ENCODE data around the gene ARHGAP15. TPM values are rescaled to one million over a fixed set of nuclear protein-coding genes. Genes with fewer than 3 reads are reported as not detected.

The ARHGAP15 gene
- total and polyA plus RNA-seq, 2 donors from 2014 or later = 5.7 to 23.1 TPM

GRCh38 chr2:143588746-143589145 lies 459.5 kb downstream of the ARHGAP15 start:
- FAIRE-seq = no peak

DNA sequence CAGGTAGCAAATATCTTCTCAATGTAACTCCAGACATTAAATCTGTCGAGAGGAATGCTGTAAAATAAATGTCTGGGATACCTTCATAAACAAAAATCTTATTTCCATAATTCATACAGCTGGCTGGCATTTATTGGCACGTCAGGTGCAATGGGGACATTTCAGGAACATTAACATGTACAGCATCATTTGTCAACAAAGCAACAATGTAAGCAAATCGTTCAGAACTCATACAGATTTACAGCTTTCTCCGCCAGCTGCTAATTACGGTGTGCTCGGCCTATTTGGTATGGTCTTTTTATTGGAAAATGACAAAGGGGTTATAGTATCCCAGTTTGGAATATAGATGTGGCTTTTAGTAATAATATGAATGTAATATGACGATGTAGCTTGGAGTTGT lies 464.9 kb downstream of the ARHGAP15 start:
- intact Hi-C loops (cut with DNase I) = no loop called here
- H3K36me3 ChIP-seq (ENCODE audit: control insufficient read depth in 2 of 3, insufficient read depth in 3 of 3, low read length in 3 of 3) = no peaks in the 10 kb centered on the region
- H3K9ac ChIP-seq (ENCODE audit: low read length in 3 of 3) = no peak overlapping the region
- H3K9me3 ChIP-seq (ENCODE audit: control insufficient read depth in 2 of 3, insufficient read depth in 1 of 3, low read length in 3 of 3) = no peaks in the 10 kb centered on the region
- H3K27ac ChIP-seq (ENCODE audit: low read depth in 2 of 2, low read length in 2 of 2) = no peak overlapping the region
- no peak overlapping the region for H3K4me3 ChIP-seq (ENCODE audit: low read length in 3 of 3)
- H3K27me3 ChIP-seq (ENCODE audit: control insufficient read depth, insufficient read depth, low read length) = no peaks in the 10 kb centered on the region
- DNase-seq (no peak), FAIRE-seq (no peak)
- no peaks in the 10 kb centered on the region for H3K4me1 ChIP-seq (ENCODE audit: control insufficient read depth in 2 of 3, insufficient read depth in 2 of 3, low read depth in 1 of 3, low read length in 3 of 3)
- TF ChIP-seq, protein P1, sequence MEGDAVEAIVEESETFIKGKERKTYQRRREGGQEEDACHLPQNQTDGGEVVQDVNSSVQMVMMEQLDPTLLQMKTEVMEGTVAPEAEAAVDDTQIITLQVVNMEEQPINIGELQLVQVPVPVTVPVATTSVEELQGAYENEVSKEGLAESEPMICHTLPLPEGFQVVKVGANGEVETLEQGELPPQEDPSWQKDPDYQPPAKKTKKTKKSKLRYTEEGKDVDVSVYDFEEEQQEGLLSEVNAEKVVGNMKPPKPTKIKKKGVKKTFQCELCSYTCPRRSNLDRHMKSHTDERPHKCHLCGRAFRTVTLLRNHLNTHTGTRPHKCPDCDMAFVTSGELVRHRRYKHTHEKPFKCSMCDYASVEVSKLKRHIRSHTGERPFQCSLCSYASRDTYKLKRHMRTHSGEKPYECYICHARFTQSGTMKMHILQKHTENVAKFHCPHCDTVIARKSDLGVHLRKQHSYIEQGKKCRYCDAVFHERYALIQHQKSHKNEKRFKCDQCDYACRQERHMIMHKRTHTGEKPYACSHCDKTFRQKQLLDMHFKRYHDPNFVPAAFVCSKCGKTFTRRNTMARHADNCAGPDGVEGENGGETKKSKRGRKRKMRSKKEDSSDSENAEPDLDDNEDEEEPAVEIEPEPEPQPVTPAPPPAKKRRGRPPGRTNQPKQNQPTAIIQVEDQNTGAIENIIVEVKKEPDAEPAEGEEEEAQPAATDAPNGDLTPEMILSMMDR (IDR thresholded peaks at IDR 0.05; ENCODE audit: borderline replicate concordance, extremely low read depth, insufficient read depth) = no peak

More at GRCh38 chr2:143588746-143589145, 459.5 kb downstream of the ARHGAP15 start:
- TF ChIP-seq, protein P1 (IDR thresholded peaks at IDR 0.05; ENCODE audit: borderline replicate concordance, extremely low read depth, insufficient read depth) = no peak
- H3K4me1 ChIP-seq (ENCODE audit: control insufficient read depth in 2 of 3, insufficient read depth in 2 of 3, low read depth in 1 of 3, low read length in 3 of 3) = no peaks in the 10 kb centered on the region
- intact Hi-C loops (cut with DNase I) = no loop called here
- no peak overlapping the region for H3K4me3 ChIP-seq (ENCODE audit: low read length in 3 of 3)
- no peaks in the 10 kb centered on the region for H3K27me3 ChIP-seq (ENCODE audit: control insufficient read depth, insufficient read depth, low read length)
- no peaks in the 10 kb centered on the region for H3K36me3 ChIP-seq (ENCODE audit: control insufficient read depth in 2 of 3, insufficient read depth in 3 of 3, low read length in 3 of 3)
- no peak for DNase-seq
- H3K9ac ChIP-seq (ENCODE audit: low read length in 3 of 3) = no peak overlapping the region
- no peak overlapping the region for H3K27ac ChIP-seq (ENCODE audit: low read depth in 2 of 2, low read length in 2 of 2)
- H3K9me3 ChIP-seq (ENCODE audit: control insufficient read depth in 2 of 3, insufficient read depth in 1 of 3, low read length in 3 of 3) = peaks cover 0 to 2% (median 0%) of the 10 kb centered on the region in 3 donors

GRCh38 chr2:143594745-143595144 lies 465.5 kb downstream of the ARHGAP15 start:
- FAIRE-seq (no peak), DNase-seq (no peak)
- TF ChIP-seq, protein P1 (IDR thresholded peaks at IDR 0.05; ENCODE audit: borderline replicate concordance, extremely low read depth, insufficient read depth) = no peak
- Histone ChIP-seq H3K9ac (ENCODE audit: low read length in 3 of 3) (no peak overlapping the region), H3K4me3 (ENCODE audit: low read length in 3 of 3) (no peak overlapping the region), H3K27ac (ENCODE audit: low read depth in 2 of 2, low read length in 2 of 2) (no peak overlapping the region), H3K9me3 (ENCODE audit: control insufficient read depth in 2 of 3, insufficient read depth in 1 of 3, low read length in 3 of 3) (no peaks in the 10 kb centered on the region), H3K36me3 (ENCODE audit: control insufficient read depth in 2 of 3, insufficient read depth in 3 of 3, low read length in 3 of 3) (no peaks in the 10 kb centered on the region), H3K27me3 (ENCODE audit: control insufficient read depth, insufficient read depth, low read length) (no peaks in the 10 kb centered on the region), H3K4me1 (ENCODE audit: control insufficient read depth in 2 of 3, insufficient read depth in 2 of 3, low read depth in 1 of 3, low read length in 3 of 3) (no peaks in the 10 kb centered on the region)
- intact Hi-C loops (cut with DNase I) = no loop called here

DNA sequence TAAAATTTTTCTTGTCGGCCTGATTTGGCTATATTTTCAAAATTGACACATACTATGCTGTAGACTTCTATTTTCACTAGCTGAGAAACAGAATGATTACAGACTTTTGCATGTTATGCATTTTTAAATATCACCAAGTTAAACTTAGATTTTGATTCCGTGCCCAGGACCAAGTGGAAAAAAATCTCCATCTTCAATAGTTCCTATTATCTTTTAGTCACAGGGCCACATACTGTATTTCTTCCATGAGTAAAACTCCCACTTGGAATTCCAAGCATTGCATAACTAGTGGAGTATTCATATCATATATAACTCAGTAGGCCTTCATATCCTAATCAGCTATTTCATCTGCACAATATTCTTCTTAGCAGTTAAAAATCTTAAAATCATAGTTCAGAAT lies 470.9 kb downstream of the ARHGAP15 start:
- H3K9ac ChIP-seq (ENCODE audit: low read length in 3 of 3) = no peak overlapping the region
- no peaks in the 10 kb centered on the region for H3K36me3 ChIP-seq (ENCODE audit: control insufficient read depth in 2 of 3, insufficient read depth in 3 of 3, low read length in 3 of 3)
- no peak for DNase-seq
- no peaks in the 10 kb centered on the region for H3K27me3 ChIP-seq (ENCODE audit: control insufficient read depth, insufficient read depth, low read length)
- intact Hi-C loops (cut with DNase I) = no loop called here
- H3K4me1 ChIP-seq (ENCODE audit: control insufficient read depth in 2 of 3, insufficient read depth in 2 of 3, low read depth in 1 of 3, low read length in 3 of 3) = no peaks in the 10 kb centered on the region
- no peak for FAIRE-seq
- TF ChIP-seq, protein P1 (IDR thresholded peaks at IDR 0.05; ENCODE audit: borderline replicate concordance, extremely low read depth, insufficient read depth) = no peak
- no peaks in the 10 kb centered on the region for H3K9me3 ChIP-seq (ENCODE audit: control insufficient read depth in 2 of 3, insufficient read depth in 1 of 3, low read length in 3 of 3)
- H3K27ac ChIP-seq (ENCODE audit: low read depth in 2 of 2, low read length in 2 of 2) = no peak overlapping the region
- H3K4me3 ChIP-seq (ENCODE audit: low read length in 3 of 3) = no peak overlapping the region

Data from kidney (tissue), 14 donors.